HG02571 (cell line): ENCODE measurements around the gene TRIM63.

ENCODE experiments used
- ATAC-seq: cut with Tn5 transposase; IDR thresholded peaks from one replicate; pipeline ENCODE4 v1.9.1; 2021; ENCODE audit warnings: mild to moderate bottlenecking, moderate library complexity; ENCODE audit not compliant: unreplicated experiment

TRIM63 gene

GRCh38 chr1:26020330-26020768, 47.1 kb downstream of the TRIM63 start:
- ATAC-seq: no peak

- no peak for ATAC-seq
Observed at GRCh38 chr1:26019641-26020315, 47.7 kb downstream of the TRIM63 start.

- ATAC-seq: no peak
Observed at GRCh38 chr1:26017606-26018005, 49.8 kb downstream of the TRIM63 start.

- no peak for ATAC-seq
Observed at GRCh38 chr1:26016953-26017545, 50.4 kb downstream of the TRIM63 start.

DNA sequence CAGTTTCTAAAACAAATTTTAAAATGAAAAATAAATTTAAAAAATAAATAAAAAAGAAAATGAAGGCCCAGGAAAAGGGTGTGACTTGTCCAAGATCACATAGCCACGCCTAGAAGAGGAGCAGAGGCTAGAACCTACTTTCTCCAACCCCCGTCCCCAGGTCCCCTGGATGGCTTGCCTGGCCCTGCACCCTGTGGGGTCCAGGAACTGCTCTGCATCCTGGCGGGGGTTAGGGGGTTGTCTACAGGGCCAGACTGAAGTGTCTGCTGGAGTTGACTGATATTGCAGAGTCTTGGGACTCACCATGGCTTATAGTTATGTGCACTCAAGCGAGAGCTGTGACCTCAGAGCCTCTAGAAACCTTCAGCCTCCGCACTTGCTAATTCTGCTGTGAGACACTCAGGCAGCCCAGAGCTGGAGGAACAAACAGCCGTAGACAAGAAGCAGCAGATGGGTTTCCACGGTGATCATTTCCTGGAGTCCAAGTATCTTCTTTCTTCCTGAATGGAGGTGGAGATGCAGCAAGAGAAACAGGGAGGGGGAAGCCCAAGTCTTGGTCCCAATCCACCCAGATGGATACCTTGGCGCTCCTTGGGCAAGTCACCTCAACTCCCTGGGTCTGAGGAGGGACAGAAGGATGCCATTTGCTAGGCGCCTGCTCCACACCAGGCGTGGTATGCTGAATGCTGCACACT, 51.0 kb downstream of the TRIM63 start:
- no peak for ATAC-seq

- ATAC-seq: no peak
Observed at GRCh38 chr1:26015358-26015757, 52.1 kb downstream of the TRIM63 start.

- no peak for ATAC-seq
Observed at GRCh38 chr1:26014179-26014578, 53.3 kb downstream of the TRIM63 start.

DNA sequence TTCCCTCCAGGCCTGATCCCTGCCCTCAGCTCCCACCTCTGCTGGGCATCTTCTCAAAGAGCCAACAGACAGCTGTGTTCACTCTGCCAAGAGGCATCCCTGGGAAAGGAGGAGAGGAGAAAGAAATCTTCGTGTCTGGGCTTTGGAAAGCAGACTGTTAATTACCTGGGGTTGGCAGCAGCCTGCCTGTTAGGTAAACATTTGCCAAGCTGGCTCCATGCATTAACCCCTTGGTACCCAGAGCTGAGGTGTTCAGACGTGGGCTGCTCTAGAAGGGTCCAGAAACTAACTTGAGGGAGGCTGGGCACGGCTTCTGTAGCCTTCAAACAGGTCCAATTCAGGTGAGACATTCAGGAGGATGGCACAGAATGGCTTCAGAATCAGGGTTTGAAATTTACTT, 54.6 kb downstream of the TRIM63 start:
- ATAC-seq: no peak

GRCh38 chr1:26010825-26011224, 56.6 kb downstream of the TRIM63 start:
- no peak for ATAC-seq

- no peak for ATAC-seq
Observed at GRCh38 chr1:26009796-26010447, 57.5 kb downstream of the TRIM63 start.

DNA sequence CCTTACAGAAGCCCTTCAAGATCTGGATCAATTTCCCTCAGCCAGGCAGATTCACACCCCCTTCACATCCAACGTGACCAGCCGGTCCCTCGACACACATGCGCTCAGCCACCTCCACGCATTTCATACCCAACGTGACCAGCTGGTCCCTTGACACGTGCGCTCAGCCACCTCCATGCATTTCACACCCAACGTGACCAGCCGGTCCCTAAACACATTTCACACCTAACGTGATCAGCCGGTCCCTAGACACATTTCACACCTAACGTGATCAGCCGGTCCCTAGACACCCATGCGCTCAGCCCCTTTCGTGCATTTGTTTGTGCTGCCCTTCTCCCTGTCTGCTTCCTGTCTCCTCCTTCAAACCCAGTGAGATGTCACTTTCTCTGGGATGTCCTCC, 60.7 kb downstream of the TRIM63 start:
- ATAC-seq: no peak

DNA sequence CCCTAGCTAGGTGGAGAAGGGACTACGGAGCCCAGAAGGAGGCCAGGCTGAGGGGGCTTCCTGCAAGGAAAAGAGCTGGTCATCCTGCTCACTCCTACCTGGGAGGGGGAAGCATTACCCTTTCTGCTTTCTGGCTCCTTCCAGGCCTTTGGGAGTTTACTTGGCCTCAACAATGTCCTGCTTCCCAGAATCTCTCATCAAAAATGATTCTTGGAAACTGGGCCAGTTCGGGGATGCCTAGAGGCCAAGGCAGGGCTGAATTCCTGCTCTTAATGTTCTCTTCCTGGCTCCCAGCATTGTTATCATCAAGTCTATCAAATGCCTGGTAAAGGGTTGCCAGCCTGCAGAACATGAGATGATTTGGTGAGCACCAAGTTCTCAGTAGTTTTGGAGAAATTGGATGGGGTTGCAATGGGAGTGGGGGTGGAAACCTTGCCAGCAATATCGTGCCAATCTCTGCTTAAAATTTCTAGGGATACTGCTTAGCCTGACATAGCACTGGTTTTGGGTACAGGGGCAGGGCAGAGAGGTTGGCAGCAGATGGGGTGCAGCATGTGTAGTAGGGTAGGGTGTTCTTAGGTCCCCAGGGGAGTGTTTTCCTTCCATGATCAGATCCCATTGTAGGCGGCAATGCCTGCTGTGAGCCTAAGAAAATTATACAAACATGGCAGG, 61.9 kb downstream of the TRIM63 start:
- no peak for ATAC-seq

- ATAC-seq: no peak
Observed at GRCh38 chr1:26003756-26004155, 63.7 kb downstream of the TRIM63 start.

DNA sequence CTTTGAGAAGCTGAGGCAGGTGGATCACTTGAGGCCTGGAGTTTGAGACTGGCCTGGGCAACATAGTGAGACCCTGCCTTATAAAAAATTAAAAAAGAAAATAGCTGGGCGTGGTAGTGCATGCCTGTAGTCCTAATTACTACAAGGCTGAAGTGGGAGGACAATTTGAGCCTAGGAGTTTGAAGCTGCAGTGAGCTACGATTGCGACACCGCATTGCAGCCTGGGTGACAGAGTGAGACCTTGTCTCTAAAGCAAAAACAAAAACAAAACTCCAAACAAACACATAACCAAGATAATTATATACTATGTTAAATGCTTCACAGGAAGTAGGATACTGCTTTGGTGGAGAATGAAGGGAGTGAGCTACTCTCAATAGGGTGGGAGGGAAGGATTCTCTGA, 64.2 kb downstream of the TRIM63 start:
- ATAC-seq: no peak
